DMS53 (cell line): ENCODE data around the gene FRS3.

Experiments used
- DNase-seq: peaks from one replicate; lab custom pipeline; 2025; lab: John Stamatoyannopoulos, UW

Gene FRS3

DNA sequence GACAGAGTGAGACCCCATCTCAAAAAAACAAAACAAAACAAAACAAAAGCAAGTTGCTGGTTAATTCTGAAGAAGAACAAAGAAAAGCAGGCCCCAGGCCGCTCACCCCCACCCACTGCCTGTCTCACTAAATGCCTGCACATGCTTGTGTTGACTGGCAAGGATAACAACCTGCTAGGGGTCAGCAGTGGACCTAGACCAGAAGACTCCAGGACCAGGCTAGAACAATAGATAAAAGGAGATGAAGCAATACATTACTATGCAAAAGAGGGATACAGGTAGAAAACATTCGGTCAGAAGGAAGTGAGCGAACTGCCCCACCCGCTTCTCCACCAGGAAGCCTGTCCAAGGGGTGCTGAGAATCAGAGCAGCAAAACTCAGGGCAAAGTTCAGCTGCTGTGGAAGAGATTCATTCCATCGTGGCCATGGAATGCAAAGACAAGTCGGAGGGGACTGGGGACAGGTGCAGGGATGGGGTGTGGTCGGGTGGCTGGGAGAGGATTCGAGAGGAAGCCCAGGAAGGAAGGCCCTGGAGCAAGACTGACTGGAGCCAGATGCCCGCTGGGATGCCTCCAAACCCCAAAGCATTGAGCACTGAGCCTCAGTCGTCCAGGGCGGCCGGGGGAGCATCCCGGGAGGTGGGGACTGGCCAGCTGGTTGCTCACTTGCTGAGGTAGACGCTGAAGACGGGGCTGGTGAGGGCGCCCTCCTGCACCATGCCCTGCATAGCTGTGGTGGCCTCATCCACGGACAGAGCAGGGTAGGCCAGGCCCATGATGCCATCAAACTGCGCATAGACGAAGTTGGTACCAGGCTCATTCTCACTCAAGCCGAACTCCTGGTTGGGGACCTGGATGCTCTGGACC lies 37.8 kb downstream of the FRS3 start:
- DNase-seq, result no peak

DNA sequence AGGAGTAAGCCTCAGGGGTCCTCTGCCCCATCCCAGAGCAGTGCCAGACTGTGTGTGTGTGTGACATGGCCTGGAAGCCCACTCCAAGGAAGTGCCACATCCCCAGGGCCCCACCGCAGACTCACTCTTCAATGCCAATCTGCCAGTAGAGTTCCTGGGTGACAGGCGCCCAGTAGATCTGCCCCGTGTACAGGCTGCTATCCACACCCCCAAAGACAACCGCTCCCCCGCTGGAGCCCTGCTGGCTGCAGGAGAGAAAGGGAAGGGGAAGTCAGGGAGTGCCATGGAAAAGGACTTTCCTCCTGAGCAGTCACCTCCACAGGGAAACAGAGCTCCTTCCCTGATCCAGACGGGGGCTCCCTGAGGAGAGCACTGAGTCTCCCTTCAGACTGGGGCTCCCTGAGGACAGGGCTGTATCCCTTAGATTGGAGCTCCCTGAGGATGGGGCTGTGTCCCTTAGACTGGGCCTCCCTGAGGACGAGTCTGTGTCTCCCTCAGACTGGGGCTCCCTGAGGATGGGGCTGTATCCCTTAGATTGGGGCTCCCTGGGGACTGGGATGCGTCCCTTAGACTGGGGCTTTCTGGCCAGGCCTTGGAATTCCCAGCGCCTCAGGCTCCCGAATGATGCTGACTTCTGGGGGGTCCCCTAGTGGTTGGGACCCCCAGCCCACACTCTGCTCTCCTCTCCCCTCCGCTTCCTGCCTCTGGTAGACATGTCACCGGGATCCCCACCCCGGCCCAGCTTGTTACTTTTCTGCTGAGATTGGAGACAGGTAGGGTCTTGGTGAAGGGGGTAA lies 39.1 kb downstream of the FRS3 start:
- no peak for DNase-seq

DNA sequence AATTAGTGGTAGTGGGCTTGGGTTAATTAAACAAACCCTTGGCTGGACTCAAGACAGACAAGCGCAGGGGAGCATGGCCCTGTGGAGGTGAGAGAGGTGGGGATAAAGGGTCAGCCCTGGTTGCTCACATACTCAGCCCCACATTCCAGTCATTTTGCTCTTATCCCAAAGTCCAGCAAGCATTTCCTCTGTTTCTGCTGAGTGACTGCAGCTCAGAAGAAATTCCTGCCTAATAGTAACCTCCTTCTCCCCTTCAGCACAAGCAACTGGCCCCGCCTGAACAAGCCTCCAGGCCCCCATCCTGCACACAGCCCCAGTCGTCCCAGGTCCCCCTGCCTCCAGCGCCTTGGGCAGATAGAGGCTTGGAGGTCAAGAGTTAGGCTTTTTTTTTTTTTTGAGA lies 40.7 kb downstream of the FRS3 start:
- DNase-seq, result no peak

DNA sequence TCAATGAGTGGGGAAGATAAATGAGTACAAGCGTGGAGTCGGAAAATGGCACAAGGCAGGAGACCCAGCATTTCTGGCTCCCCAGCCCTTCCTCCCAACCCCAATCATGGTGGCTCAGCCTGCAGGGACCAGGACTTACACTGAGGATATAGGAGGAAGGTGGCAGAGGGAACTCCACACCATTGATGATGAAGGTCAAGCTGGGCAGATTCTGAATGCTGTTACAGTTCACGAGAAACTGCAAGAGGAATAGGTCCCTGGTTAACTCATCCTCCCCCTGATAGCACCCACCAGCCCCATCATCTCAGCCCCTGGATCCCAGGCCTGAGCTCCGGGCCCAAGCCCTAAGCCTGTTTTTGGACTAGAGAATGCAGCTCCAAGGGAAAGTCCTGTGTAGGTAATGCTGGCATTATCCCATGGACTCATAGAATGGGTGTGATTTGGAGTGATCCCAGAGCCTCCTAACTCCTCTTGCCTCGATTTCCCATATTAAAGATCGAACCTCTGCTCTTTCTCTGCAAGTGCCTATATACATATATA lies 42.0 kb downstream of the FRS3 start:
- no peak for DNase-seq

GRCh38 chr6:41736800-41737555 lies 42.7 kb downstream of the FRS3 start:
- DNase-seq, result no peak

GRCh38 chr6:41736186-41736733 lies 43.4 kb downstream of the FRS3 start:
- DNase-seq, result no peak

GRCh38 chr6:41735427-41736185 lies 44.1 kb downstream of the FRS3 start, which contains the start of gene TFEB:
Gene TFEB (minus strand): TSS chr6:41735608. CDS start chr6:41691213, 44,395 bp downstream.
- DNase-seq, result peak; percentile 97

- peak; percentile 85 for DNase-seq
Observed at GRCh38 chr6:41734666-41735426, 44.9 kb downstream of the FRS3 start.

DNA sequence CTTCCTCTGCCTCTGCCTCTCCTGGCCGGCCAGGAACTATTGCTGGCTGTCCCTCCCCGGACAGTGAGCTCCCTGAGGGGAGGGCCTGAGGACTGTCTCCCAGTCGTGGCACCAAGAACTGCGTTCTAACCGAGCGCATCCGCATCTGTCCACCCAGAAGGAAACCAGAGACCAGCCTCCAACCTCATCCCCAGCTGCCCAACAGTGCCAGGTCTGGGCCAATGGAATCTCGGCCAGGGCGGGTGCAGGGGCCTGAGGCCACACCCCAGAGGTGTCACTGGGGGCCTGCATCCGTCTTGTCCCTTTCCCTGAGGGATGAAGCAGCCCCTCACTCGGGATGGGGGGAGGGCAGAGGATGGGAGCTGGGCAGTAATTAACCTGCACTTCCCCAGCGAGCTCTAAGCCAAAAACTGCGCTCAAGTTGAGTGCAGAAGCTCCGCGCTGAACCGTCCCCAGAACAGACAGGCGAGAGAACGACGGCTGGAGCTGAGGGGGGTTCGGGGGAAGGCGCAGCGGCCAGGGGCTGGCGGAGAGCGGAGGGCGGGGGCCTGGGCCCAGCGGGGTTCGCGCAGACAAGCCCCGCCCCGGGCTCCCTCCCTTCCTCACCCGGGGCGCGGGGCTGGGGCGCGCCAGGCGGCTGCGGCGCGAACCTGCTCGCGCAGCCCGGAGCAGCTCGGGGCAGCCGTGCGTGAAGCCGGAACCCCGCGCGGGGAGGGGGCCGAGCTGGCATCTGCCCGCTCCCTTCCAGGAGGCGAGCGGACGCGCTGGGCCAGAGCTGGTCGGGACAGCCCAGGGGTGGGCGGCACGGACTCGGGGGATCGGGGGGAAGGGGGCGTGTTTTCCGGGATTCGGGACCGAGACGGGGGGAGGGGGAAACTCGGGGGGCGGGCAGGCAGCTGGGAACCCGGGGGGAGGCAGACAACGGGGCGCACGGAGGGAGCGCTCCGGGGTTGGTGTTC lies 45.7 kb downstream of the FRS3 start:
- DNase-seq, result peak; percentile 88

GRCh38 chr6:41733360-41733706 lies 46.4 kb downstream of the FRS3 start:
- DNase-seq, result peak; percentile 36

DNA sequence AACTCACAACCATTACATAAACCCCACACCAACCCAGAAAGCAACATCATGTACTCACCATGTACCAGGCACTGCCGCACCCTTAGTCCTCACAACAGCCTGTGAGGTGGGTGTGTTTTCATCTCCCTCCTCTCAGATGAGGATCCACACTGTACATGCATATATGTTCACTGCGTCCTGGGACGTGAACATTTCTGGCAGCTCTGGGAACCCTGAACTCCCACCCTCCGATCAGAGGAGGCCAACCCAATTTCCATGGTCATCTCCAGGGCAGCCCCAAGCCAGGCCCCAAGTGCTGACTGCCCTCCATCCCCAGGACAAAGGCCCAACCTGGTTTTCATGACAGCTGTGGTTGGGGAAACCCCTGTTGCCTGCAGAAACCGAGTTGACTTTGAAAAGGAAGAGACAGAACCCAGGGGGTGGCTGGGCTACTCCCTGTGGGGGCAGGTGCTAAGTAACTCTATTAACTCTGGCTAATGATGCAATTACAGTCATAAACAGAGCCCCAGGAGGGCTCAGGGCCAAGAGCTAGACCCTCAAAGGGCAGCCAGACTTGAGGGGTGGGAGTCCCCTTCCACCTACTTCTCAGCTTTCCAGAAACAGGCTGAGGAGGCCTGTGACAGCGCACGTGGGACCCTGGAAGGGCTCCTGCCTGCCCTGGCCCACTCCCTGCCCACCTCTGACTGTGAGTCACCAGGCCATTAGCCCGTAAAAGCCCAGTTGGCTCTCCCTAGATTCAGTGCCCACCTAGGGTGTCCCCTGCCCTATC lies 46.9 kb downstream of the FRS3 start:
- no peak for DNase-seq

GRCh38 chr6:41732149-41732548 lies 47.6 kb downstream of the FRS3 start:
- DNase-seq, result no peak

- no peak for DNase-seq
Observed at GRCh38 chr6:41731561-41732086, 48.1 kb downstream of the FRS3 start.

- DNase-seq, result no peak
Observed at GRCh38 chr6:41730531-41731436, 48.9 kb downstream of the FRS3 start.

DNA sequence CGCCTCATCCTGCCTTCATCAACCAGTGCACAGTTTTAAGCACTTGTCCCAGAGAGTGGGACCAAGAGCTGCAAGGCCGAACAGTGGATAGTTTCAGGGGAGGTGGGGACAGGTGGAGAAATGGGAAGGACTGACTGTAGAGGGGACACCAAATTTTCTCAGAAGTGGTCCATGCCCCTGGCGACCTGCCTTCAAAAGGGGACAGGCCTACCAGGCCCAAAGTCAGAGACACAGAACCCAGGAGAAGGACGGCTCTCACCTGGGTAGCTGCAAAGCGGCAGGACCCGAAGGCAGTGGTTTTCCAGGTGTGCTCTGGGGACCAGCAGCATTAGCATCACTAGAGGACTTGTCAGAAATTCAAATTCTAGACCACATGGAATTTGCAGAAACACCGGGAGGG lies 50.1 kb downstream of the FRS3 start:
- no peak for DNase-seq

- no peak for DNase-seq
Observed at GRCh38 chr6:41728954-41729353, 50.7 kb downstream of the FRS3 start.
